Uterus (tissue), 4 donors: Measurements from ENCODE around the gene MGAT4A. TPM values are rescaled to one million over a fixed set of nuclear protein-coding genes. Genes with fewer than 3 reads are reported as not detected.

ENCODE experiments used
- DNase-seq, 2 donors: peaks; one replicate each; pipeline ENCODE4 v3.0.0-alpha.2; 2019 to 2020
- H3K27ac ChIP-seq, 2 donors: fragments of 200-600 bp; sonication (generic); 1 replicate in 1 of 2; 2 replicates in 1 of 2; pipeline ENCODE4 v1.5.1; 2016 to 2018
- H3K27me3 ChIP-seq, 2 donors: fragments of 200-600 bp; sonication (generic); one replicate each; pipeline ENCODE4 v1.5.1; 2018 to 2019; ENCODE audit warnings: control low read depth in 1 of 2
- H3K36me3 ChIP-seq, 2 donors: fragments of 200-600 bp; sonication (generic); one replicate each; pipeline ENCODE4 v1.5.1; 2019; ENCODE audit warnings: control low read depth in 1 of 2
- H3K4me1 ChIP-seq, 2 donors: fragments of 200-600 bp; sonication (generic); one replicate each; pipeline ENCODE4 v1.5.1; 2018 to 2019; ENCODE audit warnings: control low read depth in 1 of 2
- H3K4me3 ChIP-seq, 2 donors: fragments of 200-600 bp; sonication (generic); 1 replicate in 1 of 2; 2 replicates in 1 of 2; pipeline ENCODE4 v1.5.1; 2018 to 2019; ENCODE audit warnings: mild to moderate bottlenecking in 1 of 2
- H3K9me3 ChIP-seq, 2 donors: fragments of 200-600 bp; sonication (generic); one replicate each; pipeline ENCODE4 v1.5.1; 2019; ENCODE audit warnings: control low read depth in 1 of 2
- CTCF ChIP-seq, 4 experiments: fragments of 200-600 bp in 2 of 4; fragments of 450-650 bp in 2 of 4; sonication (generic) in 2 of 4; IDR thresholded peaks; one replicate each; pipeline ENCODE4 v1.5.1; 2016 to 2019; ENCODE audit warnings: antibody characterized with exemption in 4 of 4, mild to moderate bottlenecking in 2 of 4, moderate library complexity in 1 of 4
- POLR2A ChIP-seq, 2 donors: fragments of 450-650 bp; IDR thresholded peaks; one replicate each; pipeline ENCODE4 v1.6.1; 2016; ENCODE audit warnings: antibody characterized with exemption in 2 of 2, mild to moderate bottlenecking in 1 of 2, moderate library complexity in 1 of 2
- intact Hi-C: fragments of 100-400 bp; cut with DNase I; formaldehyde crosslinking; loops from one replicate; pipeline ENCODE4 v1.15.1; 2023; ENCODE audit warnings: low total_unique reads
- total RNA-seq, 4 donors: library from RNA; depleted of rRNA in 3 of 4; stranded (reverse); fragments of >200 nt in 3 of 4; gene quantifications; one replicate each; pipeline versions ENCODE4 v1.1.0 to v1.2.4, GENCODE V29; 2014 to 2023
- donor health status: DM: yes; HTN: yes; CAD: no.

The MGAT4A gene
- total RNA-seq, 4 donors from 2014 or later: 25.9 to 107 (median 52.9) TPM

- Histone ChIP-seq H3K4me1 (peaks cover 0 to 3% of the 10 kb centered on the region in 2 donors), H3K9me3 (no peaks in the 10 kb centered on the region), H3K27me3 (no peaks in the 10 kb centered on the region), H3K36me3 (no peaks in the 10 kb centered on the region), H3K4me3 (no peak overlapping the region), H3K27ac (peak overlapping the region; percentile 64 to 66)
- TF ChIP-seq CTCF (IDR thresholded peaks at IDR 0.05) (no peak), POLR2A (IDR thresholded peaks at IDR 0.05) (no peak)
- DNase-seq: no peak
- intact Hi-C loops: no loop called here
These were observed 29.7 kb downstream of the MGAT4A start for GRCh38 chr2:98701230-98701629.

GRCh38 chr2:98698896-98699295 lies 32.0 kb downstream of the MGAT4A start:
- no peaks in the 10 kb centered on the region for H3K9me3 ChIP-seq
- no peak overlapping the region for H3K4me3 ChIP-seq
- TF ChIP-seq POLR2A (IDR thresholded peaks at IDR 0.05): no peak
- no peak for TF ChIP-seq CTCF (IDR thresholded peaks at IDR 0.05)
- H3K36me3 ChIP-seq: no peaks in the 10 kb centered on the region
- intact Hi-C loops: no loop called here
- no peaks in the 10 kb centered on the region for H3K27me3 ChIP-seq
- peaks cover 0 to 3% of the 10 kb centered on the region in 2 donors for H3K4me1 ChIP-seq
- H3K27ac ChIP-seq: no peak overlapping the region
- DNase-seq: no peak

- intact Hi-C loops: no loop called here
- no peak for TF ChIP-seq CTCF (IDR thresholded peaks at IDR 0.05)
- TF ChIP-seq POLR2A (IDR thresholded peaks at IDR 0.05): no peak
- no peaks in the 10 kb centered on the region for H3K27me3 ChIP-seq
- H3K4me3 ChIP-seq: no peak overlapping the region
- DNase-seq: no peak
- H3K27ac ChIP-seq: no peak overlapping the region
- peaks cover 0 to 3% of the 10 kb centered on the region in 2 donors for H3K4me1 ChIP-seq
- H3K36me3 ChIP-seq: no peaks in the 10 kb centered on the region
- H3K9me3 ChIP-seq: no peaks in the 10 kb centered on the region
These were observed 33.1 kb downstream of the MGAT4A start for GRCh38 chr2:98697651-98698337.

GRCh38 chr2:98696200-98696599 lies 34.7 kb downstream of the MGAT4A start:
- no peak for DNase-seq
- no peaks in the 10 kb centered on the region for H3K36me3 ChIP-seq
- no peak overlapping the region for H3K4me3 ChIP-seq
- intact Hi-C loops: no loop called here
- TF ChIP-seq POLR2A (IDR thresholded peaks at IDR 0.05): no peak
- no peak for TF ChIP-seq CTCF (IDR thresholded peaks at IDR 0.05)
- H3K9me3 ChIP-seq: no peaks in the 10 kb centered on the region
- H3K27me3 ChIP-seq: no peaks in the 10 kb centered on the region
- H3K27ac ChIP-seq: no peak overlapping the region
- no peaks in the 10 kb centered on the region for H3K4me1 ChIP-seq

- intact Hi-C loops: no loop called here
- DNase-seq: no peak
- no peak for TF ChIP-seq POLR2A (IDR thresholded peaks at IDR 0.05)
- no peak for TF ChIP-seq CTCF (IDR thresholded peaks at IDR 0.05)
- no peaks in the 10 kb centered on the region for H3K27me3 ChIP-seq
- no peak overlapping the region for H3K4me3 ChIP-seq
- no peaks in the 10 kb centered on the region for H3K9me3 ChIP-seq
- H3K36me3 ChIP-seq: no peaks in the 10 kb centered on the region
- no peak overlapping the region for H3K27ac ChIP-seq
- no peaks in the 10 kb centered on the region for H3K4me1 ChIP-seq
These were observed 35.7 kb downstream of the MGAT4A start for GRCh38 chr2:98695255-98695654.
